ENCODE data around the gene CHAD. TPM values are rescaled to one million over a fixed set of nuclear protein-coding genes. Genes with fewer than 3 reads are reported as not detected.
A peak's percentile ranks its signal among the peaks of the same experiment; 100 is the strongest.

The CHAD gene
- total and polyA plus RNA-seq, 2 of the 13 experiments (the other 11 are each of a cell fraction or from before 2014, with no cell fraction given), result 1.4 TPM; not detected in 1

GRCh38 chr17:50482516-50482915 lies 13.8 kb upstream of the CHAD start (continued):
- TF ChIP-seq TSC22D2 (CRISPR knock-in tag; IDR thresholded peaks at IDR 0.05; ENCODE audit: borderline replicate concordance) (no peak; the same call in 1 of the 2 replicates), DR1 (CRISPR knock-in tag; IDR thresholded peaks at IDR 0.05) (peak; percentile 45; the same call in 1 of the 2 replicates), BRD4 (CRISPR knock-in tag; IDR thresholded peaks at IDR 0.05) (no peak), ARID4A (CRISPR knock-in tag; IDR thresholded peaks at IDR 0.05; ENCODE audit: borderline replicate concordance) (no peak; the same call in 1 of the 2 replicates), SIX4 (CRISPR knock-in tag; IDR thresholded peaks at IDR 0.05) (no peak), RFX3 (CRISPR knock-in tag; IDR thresholded peaks at IDR 0.05) (no peak), HMGXB4 (CRISPR knock-in tag; IDR thresholded peaks at IDR 0.05; ENCODE audit: borderline replicate concordance in 1 of 2, low read depth in 1 of 2) (peak; percentile 78 to 89; a peak in 3 of 4 replicates), GABPB1 (CRISPR knock-in tag; IDR thresholded peaks at IDR 0.05) (0 out of 2 replicates have a peak, but pooled peaks have one; percentile 22), CBX5 (CRISPR knock-in tag; IDR thresholded peaks at IDR 0.05; ENCODE audit: borderline replicate concordance) (peak; percentile 78; the same call in 1 of the 2 replicates), PCBP1 (IDR thresholded peaks at IDR 0.05; ENCODE audit: borderline replicate concordance, low read depth, low read length) (no peak), ZFP36 (IDR thresholded peaks at IDR 0.05; ENCODE audit: borderline replicate concordance, low read depth, low read length, partially characterized antibody) (no peak), TFDP2 (CRISPR knock-in tag; IDR thresholded peaks at IDR 0.05) (no peak; the same call in 1 of the 2 replicates), ATF1 (CRISPR knock-in tag; IDR thresholded peaks at IDR 0.05) (no peak), SMAD9 (CRISPR knock-in tag; IDR thresholded peaks at IDR 0.05) (no peak), ERF (CRISPR knock-in tag; IDR thresholded peaks at IDR 0.05) (peak; percentile 90), ZNF652 (CRISPR knock-in tag; IDR thresholded peaks at IDR 0.05; ENCODE audit: borderline replicate concordance, low read depth) (no peak; the same call in 1 of the 2 replicates), PHF8 (CRISPR knock-in tag; IDR thresholded peaks at IDR 0.05) (peak; percentile 37; the same call in 1 of the 2 replicates), ZNF10 (CRISPR knock-in tag; IDR thresholded peaks at IDR 0.05; ENCODE audit: borderline replicate concordance, low read depth) (no peak), ZNF605 (CRISPR knock-in tag; IDR thresholded peaks at IDR 0.05) (0 out of 2 replicates have a peak, but pooled peaks have one; percentile 10), ZNF484 (CRISPR knock-in tag; IDR thresholded peaks at IDR 0.05; ENCODE audit: borderline replicate concordance, low read depth) (no peak), SSRP1 (CRISPR knock-in tag; IDR thresholded peaks at IDR 0.05) (no peak), CENPX (CRISPR knock-in tag; IDR thresholded peaks at IDR 0.05) (no peak)
- TF ChIP-seq, protein P1, sequence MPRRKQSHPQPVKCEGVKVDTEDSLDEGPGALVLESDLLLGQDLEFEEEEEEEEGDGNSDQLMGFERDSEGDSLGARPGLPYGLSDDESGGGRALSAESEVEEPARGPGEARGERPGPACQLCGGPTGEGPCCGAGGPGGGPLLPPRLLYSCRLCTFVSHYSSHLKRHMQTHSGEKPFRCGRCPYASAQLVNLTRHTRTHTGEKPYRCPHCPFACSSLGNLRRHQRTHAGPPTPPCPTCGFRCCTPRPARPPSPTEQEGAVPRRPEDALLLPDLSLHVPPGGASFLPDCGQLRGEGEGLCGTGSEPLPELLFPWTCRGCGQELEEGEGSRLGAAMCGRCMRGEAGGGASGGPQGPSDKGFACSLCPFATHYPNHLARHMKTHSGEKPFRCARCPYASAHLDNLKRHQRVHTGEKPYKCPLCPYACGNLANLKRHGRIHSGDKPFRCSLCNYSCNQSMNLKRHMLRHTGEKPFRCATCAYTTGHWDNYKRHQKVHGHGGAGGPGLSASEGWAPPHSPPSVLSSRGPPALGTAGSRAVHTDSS (CRISPR knock-in tag; conservative IDR thresholded peaks at IDR 0.05), result no peak
